ENCODE results near the gene SLC4A2.

DNA sequence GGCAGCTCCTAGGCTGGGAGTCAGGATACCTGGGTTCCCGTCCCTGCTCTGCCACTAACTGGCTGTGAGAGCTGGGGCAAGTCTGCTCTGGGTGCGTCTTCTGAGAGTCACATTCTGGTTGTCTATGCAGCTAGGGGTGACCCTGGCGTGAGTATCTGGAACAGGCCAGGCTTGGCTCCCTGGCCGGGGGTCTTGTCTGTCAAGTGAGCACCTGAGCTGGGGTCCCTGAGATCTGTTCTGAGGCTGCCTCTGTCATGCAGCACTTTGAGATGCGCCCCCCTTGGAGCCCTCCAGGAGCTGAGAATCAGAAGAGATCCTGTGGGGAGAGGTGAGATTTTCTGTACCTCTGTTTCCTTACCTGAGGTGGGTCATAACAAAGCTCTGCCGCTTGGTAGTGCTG lies 34.4 kb downstream of the SLC4A2 start:
- TF ChIP-seq, protein P1, sequence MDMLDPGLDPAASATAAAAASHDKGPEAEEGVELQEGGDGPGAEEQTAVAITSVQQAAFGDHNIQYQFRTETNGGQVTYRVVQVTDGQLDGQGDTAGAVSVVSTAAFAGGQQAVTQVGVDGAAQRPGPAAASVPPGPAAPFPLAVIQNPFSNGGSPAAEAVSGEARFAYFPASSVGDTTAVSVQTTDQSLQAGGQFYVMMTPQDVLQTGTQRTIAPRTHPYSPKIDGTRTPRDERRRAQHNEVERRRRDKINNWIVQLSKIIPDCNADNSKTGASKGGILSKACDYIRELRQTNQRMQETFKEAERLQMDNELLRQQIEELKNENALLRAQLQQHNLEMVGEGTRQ (CRISPR knock-in tag; IDR thresholded peaks at IDR 0.05): no peak
- TF ChIP-seq NFE2L1 (CRISPR knock-in tag; IDR thresholded peaks at IDR 0.05) (no peak), NFYB (CRISPR knock-in tag; conservative IDR thresholded peaks at IDR 0.05; ENCODE audit: low read depth) (no peak)
